Nephron (organoid): ENCODE results near the gene TBC1D10A.

Experiments used
- H3K27ac Mint-ChIP-seq, 3 experiments: 2 replicates each; pipeline ENCODE4 v1.8.0; 2020; ENCODE audit warnings: mixed read lengths in 3 of 3, mild to moderate bottlenecking in 2 of 3, moderate library complexity in 1 of 3
- H3K27me3 Mint-ChIP-seq: 2 replicates; pipeline ENCODE4 v1.8.0; 2021; ENCODE audit warnings: low read depth, mild to moderate bottlenecking, moderate library complexity, mixed read lengths
- H3K36me3 Mint-ChIP-seq: 2 replicates; pipeline ENCODE4 v1.8.0; 2020; ENCODE audit warnings: low read depth, mixed read lengths
- H3K4me1 Mint-ChIP-seq: 2 replicates; pipeline ENCODE4 v1.8.0; 2020; ENCODE audit warnings: mixed read lengths
- H3K4me3 Mint-ChIP-seq, 3 experiments: 2 replicates each; pipeline ENCODE4 v1.8.0; 2020; ENCODE audit warnings: mild to moderate bottlenecking in 3 of 3, mixed read lengths in 3 of 3, moderate library complexity in 2 of 3
- H3K9me3 Mint-ChIP-seq: 2 replicates; pipeline ENCODE4 v1.8.0; 2020; ENCODE audit warnings: mixed read lengths
- TF ChIP-seq, protein P1 (sequence below), 3 experiments: fragments of 200-600 bp; sonication (generic); IDR thresholded peaks; one replicate each; pipeline ENCODE4 v1.5.0; 2021; ENCODE audit warnings: antibody characterized with exemption in 3 of 3; ENCODE audit not compliant: unreplicated experiment in 3 of 3

Gene TBC1D10A, protein sequence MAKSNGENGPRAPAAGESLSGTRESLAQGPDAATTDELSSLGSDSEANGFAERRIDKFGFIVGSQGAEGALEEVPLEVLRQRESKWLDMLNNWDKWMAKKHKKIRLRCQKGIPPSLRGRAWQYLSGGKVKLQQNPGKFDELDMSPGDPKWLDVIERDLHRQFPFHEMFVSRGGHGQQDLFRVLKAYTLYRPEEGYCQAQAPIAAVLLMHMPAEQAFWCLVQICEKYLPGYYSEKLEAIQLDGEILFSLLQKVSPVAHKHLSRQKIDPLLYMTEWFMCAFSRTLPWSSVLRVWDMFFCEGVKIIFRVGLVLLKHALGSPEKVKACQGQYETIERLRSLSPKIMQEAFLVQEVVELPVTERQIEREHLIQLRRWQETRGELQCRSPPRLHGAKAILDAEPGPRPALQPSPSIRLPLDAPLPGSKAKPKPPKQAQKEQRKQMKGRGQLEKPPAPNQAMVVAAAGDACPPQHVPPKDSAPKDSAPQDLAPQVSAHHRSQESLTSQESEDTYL

GRCh38 chr22:30326706-30327362, at the start of gene TBC1D10A:
Gene TBC1D10A (minus strand): TSS chr22:30326941. CDS start chr22:30326881, 60 bp downstream.
- TF ChIP-seq, protein P1, sequence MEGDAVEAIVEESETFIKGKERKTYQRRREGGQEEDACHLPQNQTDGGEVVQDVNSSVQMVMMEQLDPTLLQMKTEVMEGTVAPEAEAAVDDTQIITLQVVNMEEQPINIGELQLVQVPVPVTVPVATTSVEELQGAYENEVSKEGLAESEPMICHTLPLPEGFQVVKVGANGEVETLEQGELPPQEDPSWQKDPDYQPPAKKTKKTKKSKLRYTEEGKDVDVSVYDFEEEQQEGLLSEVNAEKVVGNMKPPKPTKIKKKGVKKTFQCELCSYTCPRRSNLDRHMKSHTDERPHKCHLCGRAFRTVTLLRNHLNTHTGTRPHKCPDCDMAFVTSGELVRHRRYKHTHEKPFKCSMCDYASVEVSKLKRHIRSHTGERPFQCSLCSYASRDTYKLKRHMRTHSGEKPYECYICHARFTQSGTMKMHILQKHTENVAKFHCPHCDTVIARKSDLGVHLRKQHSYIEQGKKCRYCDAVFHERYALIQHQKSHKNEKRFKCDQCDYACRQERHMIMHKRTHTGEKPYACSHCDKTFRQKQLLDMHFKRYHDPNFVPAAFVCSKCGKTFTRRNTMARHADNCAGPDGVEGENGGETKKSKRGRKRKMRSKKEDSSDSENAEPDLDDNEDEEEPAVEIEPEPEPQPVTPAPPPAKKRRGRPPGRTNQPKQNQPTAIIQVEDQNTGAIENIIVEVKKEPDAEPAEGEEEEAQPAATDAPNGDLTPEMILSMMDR (IDR thresholded peaks at IDR 0.05; ENCODE audit: unreplicated experiment in 3 of 3) = no peak
- Mint-ChIP-seq H3K27me3 (no peaks in the 10 kb centered on the region), H3K9me3 (no peaks in the 10 kb centered on the region), H3K27ac (peak within 1 kb of the TSS; percentile 52 to 61 (median 60)), H3K36me3 (peaks cover 9% of the 10 kb centered on the region), H3K4me1 (peaks cover 40% of the 10 kb centered on the region), H3K4me3 (peak within 1 kb of the TSS; percentile 89 to 92 (median 92))

DNA sequence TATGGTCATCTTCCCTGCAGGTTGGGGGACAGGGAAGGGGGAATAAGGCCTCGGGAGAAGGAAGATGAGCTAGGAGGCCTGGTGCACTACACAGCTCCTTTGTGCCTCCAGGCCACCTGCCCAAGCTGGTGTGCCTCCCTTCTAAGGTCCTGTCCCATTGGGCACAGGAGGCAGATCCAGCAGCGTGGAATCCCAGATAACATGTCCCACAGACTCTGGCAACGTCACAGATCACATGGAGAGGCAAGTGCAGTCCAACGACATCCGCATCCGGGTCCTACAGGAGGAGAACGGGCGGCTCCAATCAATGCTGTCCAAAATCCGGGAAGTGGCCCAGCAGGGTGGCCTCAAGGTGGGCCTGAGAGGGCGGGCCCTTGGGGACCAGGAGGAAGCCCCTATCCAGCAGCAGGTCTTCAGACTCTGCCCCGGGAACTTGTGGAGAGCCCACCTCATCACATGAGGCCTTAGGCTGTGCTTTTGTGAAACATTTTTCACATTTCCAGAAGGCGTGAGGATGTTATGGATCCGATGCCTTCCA, 48.6 kb upstream of the TBC1D10A start:
- TF ChIP-seq, protein P1 (IDR thresholded peaks at IDR 0.05; ENCODE audit: unreplicated experiment in 3 of 3) = no peak
- peaks cover 13% of the 10 kb centered on the region for H3K36me3 Mint-ChIP-seq
- no peak overlapping the region for H3K4me3 Mint-ChIP-seq
- no peak overlapping the region for H3K27ac Mint-ChIP-seq
- H3K4me1 Mint-ChIP-seq = peaks cover 6% of the 10 kb centered on the region
- no peaks in the 10 kb centered on the region for H3K9me3 Mint-ChIP-seq
- H3K27me3 Mint-ChIP-seq = peaks cover under 1% of the 10 kb centered on the region

DNA sequence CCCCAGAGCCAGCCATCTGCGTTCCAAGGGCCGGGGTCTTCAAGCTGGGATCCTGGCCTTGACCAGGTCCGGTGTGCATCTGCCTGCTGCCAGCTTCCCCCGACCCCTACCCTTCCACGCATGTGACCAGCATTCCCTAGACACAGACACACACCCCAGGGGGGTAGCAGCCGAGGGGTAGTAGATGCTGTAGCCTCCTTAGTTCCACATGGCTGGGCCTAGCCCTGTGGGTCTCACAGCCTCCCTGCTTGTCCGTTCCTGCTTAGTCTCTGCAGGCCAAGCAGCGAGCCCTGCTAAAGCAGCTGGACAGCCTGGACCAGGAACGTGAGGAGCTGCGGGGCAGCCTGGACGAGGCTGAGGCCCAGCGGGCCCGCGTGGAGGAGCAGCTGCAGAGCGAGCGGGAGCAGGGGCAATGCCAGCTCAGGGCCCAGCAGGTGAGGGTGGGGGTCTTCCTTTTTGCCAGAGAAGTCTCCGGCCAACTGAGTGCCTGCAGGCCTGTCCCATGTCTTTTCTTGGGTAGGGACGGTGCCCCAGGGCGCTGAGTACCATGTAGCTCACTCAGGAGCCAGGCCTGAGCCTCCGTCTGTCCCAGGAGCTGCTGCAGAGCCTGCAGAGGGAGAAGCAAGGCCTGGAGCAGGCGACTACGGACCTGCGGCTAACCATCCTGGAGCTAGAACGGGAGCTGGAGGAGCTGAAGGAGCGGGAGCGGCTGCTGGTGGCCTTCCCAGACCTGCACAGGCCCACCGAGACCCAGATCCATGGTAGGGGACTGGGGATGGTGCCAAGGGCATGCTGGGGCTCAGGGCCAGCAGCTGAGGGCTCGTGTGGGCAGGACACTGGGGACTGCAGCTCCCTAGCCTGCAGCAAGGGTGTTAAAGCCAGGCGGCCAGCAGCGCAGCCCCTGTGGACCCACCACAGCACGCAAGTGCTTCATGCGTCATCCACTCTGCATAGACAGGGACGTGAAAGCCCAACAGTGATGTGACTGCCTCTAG, 46.9 kb upstream of the TBC1D10A start:
- H3K9me3 Mint-ChIP-seq = no peaks in the 10 kb centered on the region
- peak overlapping the region in 1 of 3 experiments; percentile 32 for H3K27ac Mint-ChIP-seq

DNA sequence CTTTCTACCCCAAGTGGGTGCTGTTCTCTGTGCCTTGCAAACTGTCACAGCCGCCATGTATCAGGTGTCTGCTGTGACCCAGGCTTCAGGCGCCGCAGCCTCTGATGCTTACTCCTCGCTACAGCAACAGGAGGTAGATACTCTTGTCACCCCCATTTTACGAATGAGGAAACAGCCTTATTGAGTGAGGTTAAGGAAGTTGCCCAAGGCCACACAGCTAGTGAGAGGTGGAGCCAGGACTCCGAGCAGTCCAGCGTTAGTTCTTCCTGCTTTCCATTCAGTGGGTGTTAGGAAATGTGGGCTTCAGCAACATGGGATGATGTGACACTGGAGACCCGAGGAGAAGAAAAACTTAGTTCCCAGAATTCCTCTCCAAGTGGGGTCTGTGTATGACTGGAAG, 46.2 kb upstream of the TBC1D10A start:
- H3K4me1 Mint-ChIP-seq = peaks cover 14% of the 10 kb centered on the region
- no peaks in the 10 kb centered on the region for H3K9me3 Mint-ChIP-seq
- TF ChIP-seq, protein P1 (IDR thresholded peaks at IDR 0.05; ENCODE audit: unreplicated experiment in 3 of 3) = no peak
- H3K27me3 Mint-ChIP-seq = no peaks in the 10 kb centered on the region
- no peak overlapping the region for H3K27ac Mint-ChIP-seq
- peaks cover 5% of the 10 kb centered on the region for H3K36me3 Mint-ChIP-seq
- H3K4me3 Mint-ChIP-seq = no peak overlapping the region

More for the DNA sequence above, 46.9 kb upstream of the TBC1D10A start:
- peaks cover 14% of the 10 kb centered on the region for H3K4me1 Mint-ChIP-seq
- peaks cover 8% of the 10 kb centered on the region for H3K36me3 Mint-ChIP-seq
- TF ChIP-seq, protein P1 (IDR thresholded peaks at IDR 0.05; ENCODE audit: unreplicated experiment in 3 of 3) = no peak
- no peak overlapping the region for H3K4me3 Mint-ChIP-seq
- H3K27me3 Mint-ChIP-seq = no peaks in the 10 kb centered on the region

GRCh38 chr22:30371981-30372380, 45.2 kb upstream of the TBC1D10A start:
- no peaks in the 10 kb centered on the region for H3K9me3 Mint-ChIP-seq
- peaks cover 4% of the 10 kb centered on the region for H3K36me3 Mint-ChIP-seq
- H3K27ac Mint-ChIP-seq = no peak overlapping the region
- TF ChIP-seq, protein P1 (IDR thresholded peaks at IDR 0.05; ENCODE audit: unreplicated experiment in 3 of 3) = no peak
- H3K4me1 Mint-ChIP-seq = peaks cover 14% of the 10 kb centered on the region
- H3K4me3 Mint-ChIP-seq = no peak overlapping the region
- no peaks in the 10 kb centered on the region for H3K27me3 Mint-ChIP-seq
